DMS53 treated with DMSO at 0.1 percent for 48 hours (cell line): ENCODE measurements around the gene PSMA6.
"Not testable (repeated sequence)": the region's sequence is repeated elsewhere in the genome, so short reads cannot be mapped to it uniquely, and the experiment has no call there.

Experiments used
- DNase-seq: peaks from one replicate; lab custom pipeline; 2025; ENCODE audit not compliant: unreplicated experiment; lab: John Stamatoyannopoulos, UW

Gene PSMA6

GRCh38 chr14:35319509-35319908, 27.3 kb downstream of the PSMA6 start:
- DNase-seq, result no peak

- DNase-seq, result no peak
Measured at GRCh38 chr14:35320472-35320871, 28.3 kb downstream of the PSMA6 start.

- no peak for DNase-seq
Measured at GRCh38 chr14:35326375-35326774, 34.2 kb downstream of the PSMA6 start.

GRCh38 chr14:35331605-35332516, 39.7 kb downstream of the PSMA6 start:
- peak; percentile 34 for DNase-seq

GRCh38 chr14:35332517-35333263, 40.5 kb downstream of the PSMA6 start:
- DNase-seq, result no peak

GRCh38 chr14:35333264-35333730, 41.1 kb downstream of the PSMA6 start:
- no peak for DNase-seq

- no peak for DNase-seq
Measured at GRCh38 chr14:35333797-35334743, 41.9 kb downstream of the PSMA6 start.

- DNase-seq, result no peak
Measured at GRCh38 chr14:35335388-35336092, 43.4 kb downstream of the PSMA6 start.

- DNase-seq, result not testable (repeated sequence)
Measured at GRCh38 chr14:35336171-35336493, 44.0 kb downstream of the PSMA6 start.

GRCh38 chr14:35336494-35337268, 44.5 kb downstream of the PSMA6 start:
- DNase-seq, result no peak

GRCh38 chr14:35337269-35338255, 45.4 kb downstream of the PSMA6 start:
- DNase-seq, result no peak

- DNase-seq, result no peak
Measured at GRCh38 chr14:35338731-35339405, 46.7 kb downstream of the PSMA6 start.

GRCh38 chr14:35339761-35340406, 47.7 kb downstream of the PSMA6 start:
- DNase-seq, result no peak

- no peak for DNase-seq
Measured at GRCh38 chr14:35340616-35341453, 48.7 kb downstream of the PSMA6 start.

GRCh38 chr14:35341454-35341750, 49.2 kb downstream of the PSMA6 start:
- DNase-seq, result no peak

GRCh38 chr14:35341751-35342488, 49.7 kb downstream of the PSMA6 start:
- peak; percentile 52 for DNase-seq
